GM18873 (cell line): ENCODE results near the gene MYLK3.

ENCODE experiments used
- ATAC-seq: cut with Tn5 transposase; IDR thresholded peaks from one replicate; pipeline ENCODE4 v1.9.1; 2021; ENCODE audit warnings: mild to moderate bottlenecking, moderate library complexity, moderate number of reproducible peaks; ENCODE audit not compliant: unreplicated experiment, low FRiP score

The MYLK3 gene

DNA sequence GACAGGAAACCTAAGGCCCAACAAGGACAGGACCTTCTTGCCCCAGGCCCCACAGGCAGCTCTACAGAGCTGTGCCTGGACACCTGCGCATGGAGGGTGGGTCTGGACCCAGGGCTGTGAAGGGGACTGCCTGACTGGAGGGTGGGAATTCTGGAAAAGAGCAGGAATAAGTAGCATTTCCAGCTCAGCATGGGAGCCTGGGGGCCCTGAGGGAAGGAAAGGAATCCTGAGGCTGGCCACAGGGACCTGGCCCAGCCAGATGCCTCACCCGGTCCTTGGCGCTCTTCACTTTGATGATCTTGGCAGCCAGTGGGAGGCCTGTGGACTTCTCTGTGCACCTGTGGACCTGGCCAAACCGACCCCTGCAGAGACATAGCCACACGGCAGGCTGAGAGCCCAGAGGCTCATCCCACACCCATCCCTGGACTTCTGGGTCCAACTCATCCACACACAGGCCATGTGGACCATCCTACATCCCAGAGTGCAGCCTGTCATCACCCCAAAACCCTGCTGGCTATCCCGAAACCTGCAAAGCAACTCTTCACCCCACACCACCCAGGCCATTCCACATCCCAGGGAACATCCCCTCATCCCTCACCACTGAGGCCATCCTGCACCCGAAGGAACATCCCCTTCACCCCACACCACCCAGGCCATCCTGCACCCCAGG is 18.7 kb downstream of the MYLK3 start:
- ATAC-seq = no peak

DNA sequence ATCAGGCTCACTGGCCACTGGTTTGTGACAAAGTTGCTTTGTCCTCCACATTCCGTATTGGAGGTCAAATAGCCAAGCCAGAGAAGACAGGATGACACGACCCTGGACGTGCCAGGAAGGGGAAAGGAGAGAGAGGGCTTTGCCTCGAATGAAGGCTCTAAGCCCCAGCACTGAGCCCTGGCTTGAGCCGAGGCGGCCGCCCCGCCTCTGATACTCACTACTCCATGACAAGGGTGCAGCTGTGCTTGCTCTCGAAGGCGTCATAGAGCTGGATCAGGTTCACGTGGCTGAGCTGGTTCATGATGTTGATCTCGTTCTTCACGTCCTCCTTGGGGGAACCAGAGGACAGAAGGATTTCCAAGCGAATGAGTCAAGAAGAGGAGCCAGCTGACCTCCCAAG is 19.3 kb downstream of the MYLK3 start:
- ATAC-seq = no peak

DNA sequence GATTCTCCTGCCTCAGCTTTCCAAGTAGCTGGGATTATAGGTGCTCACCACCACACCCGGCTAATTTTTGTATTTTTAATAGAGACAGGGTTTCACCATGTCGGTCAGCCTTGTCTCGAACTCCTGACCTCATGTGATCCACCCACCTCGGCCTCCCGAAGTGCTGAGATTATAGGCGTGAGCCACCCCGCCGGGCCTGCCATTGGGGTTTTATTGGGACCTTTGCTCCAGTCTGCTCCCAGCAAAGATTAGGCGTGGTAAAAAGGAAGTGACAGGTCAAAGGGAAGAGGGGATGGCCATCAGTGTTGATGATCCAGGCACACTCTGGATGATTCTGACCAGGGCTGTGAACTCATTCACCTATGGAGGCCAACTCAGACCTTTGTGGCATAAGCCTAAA is 20.5 kb downstream of the MYLK3 start:
- no peak for ATAC-seq

DNA sequence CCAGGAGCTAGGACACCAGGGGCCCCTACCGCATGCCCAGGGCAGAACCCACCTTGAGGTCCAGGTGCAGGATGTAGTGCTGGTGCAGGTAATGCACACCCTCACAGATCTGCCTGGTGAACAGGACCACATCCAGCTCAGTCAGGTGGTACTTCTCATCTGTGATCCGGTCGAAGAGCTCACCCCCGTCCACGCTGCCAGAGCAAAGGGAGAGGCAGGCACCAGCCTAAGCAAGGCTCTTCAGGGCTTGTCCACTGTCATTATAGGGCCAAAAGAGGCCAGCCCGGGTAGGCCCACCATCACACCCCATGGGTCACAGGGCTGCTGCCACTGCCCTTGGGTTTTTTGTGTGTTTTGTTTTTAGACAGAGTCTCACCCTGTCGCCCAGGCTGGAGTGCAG is 21.0 kb downstream of the MYLK3 start:
- no peak for ATAC-seq

DNA sequence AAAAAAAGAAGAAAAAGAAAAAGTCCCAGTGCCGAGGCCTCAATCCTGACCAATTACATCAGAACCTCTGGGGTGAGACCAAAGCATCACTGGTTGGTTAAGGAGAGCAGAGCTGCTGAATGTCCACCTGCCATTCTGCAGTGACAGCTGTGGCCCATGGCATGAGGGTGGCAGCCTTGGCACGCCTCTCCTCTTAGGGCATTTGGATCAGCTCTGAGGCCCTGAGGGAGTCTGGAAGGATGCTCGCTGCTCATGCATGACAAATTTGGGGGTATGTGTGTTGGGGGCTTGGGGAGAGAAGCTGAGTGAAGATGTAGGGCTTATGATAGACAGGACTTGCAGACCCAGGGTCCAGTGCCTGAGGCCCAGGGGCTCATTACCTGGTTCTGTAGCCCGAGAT is 26.3 kb downstream of the MYLK3 start:
- ATAC-seq = no peak

DNA sequence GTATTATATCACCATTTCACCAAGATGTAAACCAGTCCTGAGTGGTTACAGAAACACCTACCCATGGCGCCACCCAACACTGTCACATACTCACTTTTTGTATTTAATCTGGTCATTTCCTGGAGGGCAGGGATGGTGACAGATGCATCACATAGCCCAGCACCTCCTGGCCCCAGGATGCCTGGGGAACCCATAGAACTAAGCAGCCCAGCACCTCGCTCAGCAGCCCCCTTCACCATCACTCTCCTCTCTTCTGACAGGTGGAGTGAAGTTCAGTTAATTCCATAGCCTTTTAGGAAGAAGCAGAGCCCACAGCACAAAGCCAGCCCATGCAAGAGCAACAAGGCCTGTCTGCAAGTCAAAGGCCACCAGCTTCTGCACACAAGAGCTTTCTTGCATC is 27.5 kb downstream of the MYLK3 start:
- ATAC-seq = no peak

DNA sequence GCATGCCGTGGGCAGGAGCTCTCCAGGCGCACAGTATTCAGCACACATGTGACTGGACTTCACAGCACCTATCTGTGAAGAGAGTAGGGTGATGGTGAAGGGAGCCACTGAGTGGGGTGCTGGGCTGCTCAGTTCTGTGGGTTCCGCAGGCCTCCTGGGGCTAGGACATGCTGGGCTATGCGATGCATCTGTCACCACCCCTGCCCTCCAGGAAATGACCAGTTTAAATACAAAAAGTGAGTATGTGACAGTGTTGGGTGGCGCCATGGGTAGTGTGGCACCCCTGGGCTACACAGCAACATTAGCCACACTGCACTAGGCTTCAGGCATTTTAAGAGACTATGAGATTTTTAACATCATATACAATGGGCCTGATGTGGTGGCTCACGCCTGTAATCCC is 28.6 kb downstream of the MYLK3 start:
- ATAC-seq = no peak

DNA sequence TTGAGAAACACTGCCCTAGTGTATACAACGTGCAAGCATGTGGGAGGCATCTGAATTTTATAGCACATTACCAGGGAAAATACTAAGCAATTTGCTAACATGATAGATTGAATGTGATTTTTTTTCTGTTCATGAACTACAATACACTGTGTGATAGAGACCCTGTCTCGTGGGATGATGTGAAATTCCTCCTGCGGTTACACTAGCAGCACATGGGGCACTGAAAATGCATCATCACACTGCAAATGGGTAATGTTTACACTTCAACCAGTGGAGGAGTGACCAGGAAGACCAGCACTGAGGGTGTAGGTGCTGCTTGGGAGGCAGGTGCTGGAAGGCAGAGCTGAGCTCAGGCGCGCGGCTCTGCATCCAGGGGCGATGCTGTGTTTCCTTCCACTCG is 29.9 kb downstream of the MYLK3 start:
- ATAC-seq = no peak

DNA sequence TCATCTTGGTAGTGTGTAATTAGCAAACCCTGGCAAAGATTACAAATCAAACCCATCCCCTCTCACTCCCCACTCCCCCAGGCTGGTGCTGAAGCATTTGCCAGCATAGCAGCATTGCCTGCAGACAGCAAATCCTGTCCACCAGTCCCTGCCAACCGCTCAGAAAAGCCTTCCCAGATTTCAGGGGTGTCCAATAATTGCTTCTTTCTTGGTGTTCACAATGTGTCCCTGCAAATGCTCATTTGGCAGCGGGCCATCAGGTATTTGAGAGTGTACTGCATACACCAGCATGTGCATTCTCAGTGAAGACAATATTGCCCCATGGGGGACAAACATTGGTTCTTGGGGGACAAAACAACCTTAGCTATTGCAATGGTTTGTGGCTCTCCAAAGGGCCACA is 30.5 kb downstream of the MYLK3 start:
- no peak for ATAC-seq

DNA sequence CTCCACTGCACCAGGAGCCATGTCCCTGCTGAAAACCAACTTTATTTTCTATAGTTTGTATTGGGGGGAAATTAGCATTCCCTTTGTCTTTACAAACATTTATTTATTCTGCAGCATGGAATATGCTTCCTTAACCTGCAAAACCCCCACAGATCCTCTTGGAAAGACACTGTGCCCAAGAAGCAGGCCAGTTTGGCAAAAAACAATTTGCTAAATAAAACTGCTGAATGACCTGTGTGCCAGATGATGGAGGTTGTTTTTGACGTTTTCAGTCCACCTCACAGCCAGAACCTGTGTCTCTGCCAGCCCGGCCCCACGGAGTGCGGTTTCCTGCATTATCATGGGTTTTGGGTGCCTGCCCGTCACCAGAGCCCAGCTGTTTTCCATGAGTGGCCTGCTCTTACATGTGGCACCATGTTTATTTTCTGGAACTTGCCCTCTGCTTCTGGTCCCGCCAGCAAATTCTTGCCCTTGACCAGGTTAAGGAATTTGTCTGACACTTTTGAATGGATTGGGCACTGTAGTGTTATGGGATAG is 32.3 kb downstream of the MYLK3 start:
- ATAC-seq = no peak

DNA sequence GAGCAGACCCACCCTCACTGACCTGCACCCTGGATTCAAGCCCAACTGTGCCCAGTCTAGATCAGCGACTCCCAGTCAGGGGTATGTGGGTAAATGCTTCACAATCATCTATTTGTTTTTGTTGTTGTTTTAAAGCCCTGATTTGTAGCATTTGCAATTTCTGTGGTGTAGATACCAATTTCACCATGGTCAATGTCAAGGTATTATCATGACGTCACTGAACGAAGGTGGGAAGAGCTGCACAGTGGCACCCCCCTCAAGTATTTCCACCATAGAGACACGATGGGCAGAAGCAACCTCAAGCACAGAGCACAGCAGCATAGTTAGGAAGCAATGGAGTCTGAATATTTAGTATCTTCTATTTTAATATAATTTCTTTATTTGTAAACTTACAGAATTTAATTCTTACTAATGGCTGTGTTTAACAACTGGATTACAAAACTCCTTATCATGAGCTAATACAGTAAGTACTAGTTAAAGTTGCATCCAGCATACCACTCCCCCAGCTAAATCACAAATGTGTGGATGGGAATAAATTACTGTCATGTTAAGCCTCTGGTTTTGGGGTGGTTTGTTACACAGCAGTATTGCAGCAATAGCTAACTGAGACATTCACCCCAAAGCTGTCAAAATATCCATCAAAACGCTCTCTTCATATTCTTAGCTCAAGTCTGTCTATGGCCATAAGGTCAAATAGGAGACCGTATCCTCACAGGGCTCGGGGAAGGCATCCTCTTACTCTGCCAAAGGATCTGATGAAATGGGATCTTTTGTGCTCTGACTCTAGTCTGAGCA is 33.1 kb downstream of the MYLK3 start:
- ATAC-seq = no peak

DNA sequence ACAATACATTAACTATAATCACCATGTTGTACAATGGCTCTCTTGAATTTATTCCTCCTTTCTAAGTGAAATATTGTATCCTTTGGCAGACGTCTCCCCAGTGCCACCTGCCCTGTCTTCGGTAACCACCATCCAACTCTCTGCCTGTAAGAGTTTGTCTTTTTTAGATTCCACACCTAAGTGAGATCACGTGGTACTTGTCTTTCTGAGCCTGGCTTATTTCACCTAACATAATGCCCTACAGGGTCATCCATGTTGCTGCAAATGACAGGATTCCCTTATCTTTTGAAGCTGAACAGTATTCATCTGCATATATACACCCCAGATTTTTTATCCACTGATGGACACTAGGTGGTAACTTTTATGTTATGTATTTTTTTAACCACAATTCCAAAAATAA is 34.5 kb downstream of the MYLK3 start:
- no peak for ATAC-seq

DNA sequence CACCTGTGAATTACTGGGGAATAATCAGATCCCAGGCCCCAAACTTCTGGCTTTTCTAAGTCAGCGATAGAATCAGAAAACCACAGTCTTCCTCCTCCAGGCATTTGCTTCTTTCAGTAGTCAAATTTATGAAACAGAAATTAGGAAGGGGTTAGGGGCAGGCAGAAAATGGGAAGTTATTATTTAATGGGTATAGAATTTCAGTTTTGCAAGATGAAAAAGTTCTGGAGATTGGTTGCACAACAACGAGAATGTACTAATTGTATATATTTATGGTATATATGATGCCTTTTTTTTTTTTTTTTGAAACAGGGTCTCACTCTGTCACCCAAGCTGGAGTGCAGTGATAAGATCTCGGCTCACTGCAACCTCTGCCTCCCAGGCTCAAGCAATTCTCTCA is 35.2 kb downstream of the MYLK3 start:
- ATAC-seq = no peak

DNA sequence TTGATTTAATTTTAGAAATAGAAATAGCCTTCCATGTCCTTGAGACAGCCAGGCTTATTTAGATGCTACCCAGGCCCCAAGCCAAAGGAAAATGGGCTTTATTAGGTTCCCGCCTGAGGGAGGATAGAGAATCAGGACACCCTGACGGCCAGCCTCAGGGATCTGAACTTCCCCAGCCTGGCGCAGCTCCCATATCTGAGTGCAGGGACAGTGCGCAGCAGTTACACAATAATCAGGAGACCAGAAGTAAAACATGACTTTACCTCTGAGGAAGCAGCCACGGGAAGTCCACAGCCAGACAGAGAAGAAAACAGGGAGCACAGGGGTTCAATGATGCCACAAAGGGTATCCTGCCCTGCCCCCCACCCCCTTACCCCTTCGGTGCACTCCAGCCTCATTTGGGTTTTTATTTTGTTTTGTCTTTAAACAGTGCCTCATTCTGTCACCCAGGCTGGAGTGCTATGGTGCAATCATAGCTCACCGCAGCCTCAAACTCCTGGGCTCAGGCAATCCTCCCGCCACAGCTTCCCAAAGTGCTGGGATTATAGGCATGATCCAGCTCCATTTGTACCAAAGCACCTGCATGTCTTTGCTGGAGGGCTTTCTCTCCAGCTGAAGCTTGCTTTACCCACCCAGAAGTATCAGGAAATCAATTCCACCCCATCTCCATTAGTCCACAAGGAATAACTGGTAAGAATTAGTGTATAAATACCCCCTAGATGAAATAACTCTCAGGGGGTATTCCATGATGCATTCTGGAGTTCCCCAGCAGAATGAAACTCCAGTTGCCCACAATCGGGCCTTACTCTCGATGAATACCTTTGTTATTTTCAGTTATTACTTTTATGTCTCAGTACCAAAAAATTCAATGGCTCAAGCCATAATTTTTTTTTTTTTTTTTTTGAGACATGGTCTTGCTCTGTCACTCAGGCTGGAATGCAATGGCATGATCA is 36.8 kb downstream of the MYLK3 start:
- ATAC-seq = no peak

DNA sequence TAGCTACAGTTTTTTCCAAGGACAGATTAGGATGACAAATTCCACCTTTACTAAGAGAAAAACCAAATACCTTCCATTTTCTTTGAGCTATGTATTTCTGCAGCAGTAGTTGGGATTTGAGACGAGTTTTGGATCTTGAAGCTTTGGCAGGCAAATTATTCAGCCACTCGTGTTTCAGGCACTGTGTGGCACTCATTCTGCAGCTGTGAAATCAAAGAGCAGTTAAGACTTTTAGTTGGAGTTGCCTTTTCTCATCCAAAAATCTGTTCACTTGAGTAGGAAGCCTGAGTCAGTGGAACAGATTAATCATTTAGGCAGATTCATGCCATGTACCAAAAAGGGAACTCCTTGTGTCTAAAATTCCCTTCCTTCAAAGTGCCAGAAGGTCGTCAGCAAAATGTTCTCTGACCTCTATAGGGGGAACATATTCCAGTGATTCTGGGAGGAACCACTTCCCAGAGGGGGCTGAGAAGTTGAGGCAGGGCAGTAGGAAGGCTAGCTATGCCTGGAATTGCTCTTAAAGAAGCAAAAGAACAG is 38.6 kb downstream of the MYLK3 start:
- no peak for ATAC-seq

DNA sequence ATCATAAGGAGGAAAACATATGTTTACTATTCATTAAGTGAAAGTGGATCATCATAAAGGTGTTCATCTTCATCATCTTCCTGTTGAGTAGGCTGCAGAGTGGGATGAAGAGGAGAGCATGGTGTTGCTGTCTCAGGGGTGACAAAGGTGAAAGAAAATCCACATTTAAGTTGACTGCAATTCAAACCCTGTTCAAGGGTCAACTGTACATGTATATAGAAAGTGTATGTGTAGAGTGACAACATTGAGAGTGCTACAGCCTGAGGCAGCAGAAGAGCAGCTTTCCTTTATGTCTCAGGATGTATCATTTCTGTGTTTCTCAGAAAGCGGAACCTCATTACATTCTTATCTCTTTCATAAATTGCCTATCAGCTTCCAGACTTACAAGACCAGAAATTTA is 41.5 kb downstream of the MYLK3 start:
- no peak for ATAC-seq

DNA sequence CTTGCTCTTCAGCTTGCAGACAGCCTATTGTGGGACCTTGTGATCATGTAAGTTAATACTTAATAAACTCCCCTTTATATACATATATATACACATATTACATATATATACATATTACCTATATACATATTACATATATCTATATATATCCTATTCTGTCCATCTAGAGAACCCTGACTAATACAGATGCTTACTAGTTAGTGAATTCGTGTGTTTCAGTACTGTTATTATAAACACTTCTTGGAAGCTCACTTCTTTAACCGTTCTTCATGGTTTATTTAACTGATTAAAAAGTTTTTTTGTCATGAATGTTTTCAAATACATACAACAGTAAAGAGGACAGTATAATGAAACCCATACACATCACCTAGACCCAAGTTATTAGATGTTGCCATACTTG is 46.1 kb downstream of the MYLK3 start:
- ATAC-seq = no peak

DNA sequence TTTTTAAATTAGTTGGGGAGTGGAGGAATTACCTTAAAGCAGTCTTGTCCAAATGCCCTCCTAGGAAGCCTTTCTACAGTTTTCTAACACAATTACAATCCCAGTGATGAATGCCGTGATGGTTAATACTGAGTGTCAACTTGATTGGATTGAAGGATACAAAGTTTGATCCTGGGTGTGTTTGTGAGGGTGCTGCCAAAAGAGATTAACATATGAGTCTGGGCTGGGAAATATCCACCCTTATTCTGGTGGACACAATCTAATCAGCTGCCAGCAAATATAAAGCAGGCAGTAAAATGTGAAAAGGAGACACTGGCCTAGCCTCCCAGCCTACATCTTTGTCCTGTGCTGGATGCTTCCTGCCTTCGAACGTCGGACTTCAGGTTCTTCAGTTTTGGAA is 46.5 kb downstream of the MYLK3 start:
- no peak for ATAC-seq

DNA sequence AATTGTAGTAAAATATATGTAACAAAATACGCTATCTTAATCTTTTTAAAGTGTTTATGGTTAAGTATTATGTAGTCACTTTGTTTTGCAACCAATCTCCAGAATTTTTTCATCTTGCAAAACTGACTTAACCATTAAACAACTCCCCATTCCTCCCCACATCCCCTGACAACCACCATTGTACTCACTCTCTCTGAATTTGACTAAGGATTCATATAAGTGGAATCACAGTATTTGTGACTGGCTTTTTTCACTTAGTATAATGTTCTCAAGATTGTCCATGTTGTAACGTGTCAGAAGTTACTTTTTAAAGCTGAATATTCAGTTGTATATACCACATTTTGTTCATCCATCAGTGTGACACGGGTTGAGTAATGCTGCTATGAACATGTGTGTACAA is 48.1 kb downstream of the MYLK3 start:
- ATAC-seq = no peak

DNA sequence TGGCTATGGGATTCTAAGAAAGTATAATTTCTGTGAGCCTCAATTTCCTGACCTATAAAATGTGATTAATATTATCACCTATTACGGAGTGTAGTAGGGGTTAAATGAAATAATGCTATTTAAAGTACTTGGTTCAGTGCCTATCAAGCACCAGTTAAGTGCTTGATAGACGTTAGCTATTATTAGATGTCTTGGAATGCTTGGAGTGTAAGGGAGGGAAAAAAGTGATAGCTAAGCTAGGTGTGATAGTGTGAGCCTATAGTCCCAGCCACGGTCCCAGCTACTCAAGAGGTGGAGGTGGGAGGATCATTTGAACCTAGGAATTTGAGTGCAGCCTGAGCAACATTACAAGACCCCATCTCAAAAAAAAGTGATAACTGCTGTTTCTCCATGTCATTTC is 51.2 kb downstream of the MYLK3 start:
- no peak for ATAC-seq

DNA sequence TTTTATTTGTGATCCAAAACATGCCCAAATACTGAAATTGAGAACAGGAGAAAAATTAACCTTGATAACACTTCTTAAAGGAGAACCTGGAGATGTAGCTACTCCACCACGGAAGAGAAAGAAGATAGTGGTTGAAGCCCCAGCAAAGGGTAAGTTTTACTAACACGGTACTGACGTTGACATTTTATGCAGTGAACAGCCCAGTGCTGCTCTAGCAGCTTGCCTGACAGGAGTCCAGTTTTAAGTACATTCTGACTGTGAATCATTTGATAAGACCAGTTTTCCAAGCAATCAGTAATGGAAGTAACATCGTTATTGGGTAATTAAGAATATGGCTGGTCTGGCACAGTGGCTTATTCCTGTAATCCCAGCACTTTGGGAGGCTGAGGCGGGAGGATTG is 52.2 kb downstream of the MYLK3 start:
- no peak for ATAC-seq
